WTC11 (cell line): ENCODE data around the gene TNP2. TPM values are rescaled to one million over a fixed set of nuclear protein-coding genes. Genes with fewer than 3 reads are reported as not detected.

ENCODE experiments used
- ATAC-seq: fragments of 200-7000 bp; cut with Tn5 transposase; 2 replicates; pipeline ENCODE4 v1.10.0; 2021; ENCODE audit warnings: mild to moderate bottlenecking, moderate library complexity
- CTCF ChIA-PET: fragments of 300-600 bp; sonication (Branson Sonifier 250); formaldehyde crosslinking; loops from one replicate; lab custom pipeline; 2021; ENCODE audit warnings: antibody characterized with exemption; lab: Charles Lee
- POLR2A ChIA-PET: fragments of 350-600 bp; sonication (Branson Sonifier 250); formaldehyde crosslinking; loops from one replicate; lab custom pipeline; 2021; ENCODE audit warnings: antibody characterized with exemption; lab: Charles Lee
- DNase-seq: peaks from one replicate; pipeline ENCODE4 v3.0.0; 2021; ENCODE audit warnings: low spot score
- H3K27ac Mint-ChIP-seq: 2 replicates; pipeline ENCODE4 v1.8.0; 2021; ENCODE audit warnings: mixed read lengths
- H3K27me3 Mint-ChIP-seq: 2 replicates; pipeline ENCODE4 v1.8.0; 2021; ENCODE audit warnings: low read depth, mild to moderate bottlenecking, moderate library complexity, mixed read lengths
- H3K36me3 Mint-ChIP-seq: 2 replicates; pipeline ENCODE4 v1.8.0; 2021; ENCODE audit warnings: mixed read lengths
- H3K4me1 Mint-ChIP-seq: 2 replicates; pipeline ENCODE4 v1.8.0; 2022; ENCODE audit warnings: mixed read lengths
- H3K4me3 Mint-ChIP-seq: 2 replicates; pipeline ENCODE4 v1.8.0; 2021; ENCODE audit warnings: mild to moderate bottlenecking, moderate library complexity, mixed read lengths
- H3K9me3 Mint-ChIP-seq: 2 replicates; pipeline ENCODE4 v1.8.0; 2021; ENCODE audit warnings: mixed read lengths
- FOXK1 ChIP-seq: sonication (generic); formaldehyde crosslinking; IDR thresholded peaks from 2 replicates; pipeline ENCODE4 v1.8.0; 2022; ENCODE audit warnings: mild to moderate bottlenecking, moderate library complexity, missing genetic modification reagents
- FOXP1 ChIP-seq: sonication (generic); formaldehyde crosslinking; IDR thresholded peaks from 2 replicates; pipeline ENCODE4 v1.8.0; 2022; ENCODE audit warnings: missing genetic modification reagents, mild to moderate bottlenecking, moderate library complexity, borderline replicate concordance
- GABPB1 ChIP-seq: sonication (generic); formaldehyde crosslinking; IDR thresholded peaks from 2 replicates; pipeline ENCODE4 v1.8.1; 2023; ENCODE audit warnings: mild to moderate bottlenecking, missing genetic modification reagents
- KAT7 ChIP-seq: sonication (generic); formaldehyde crosslinking; IDR thresholded peaks from 2 replicates; pipeline ENCODE4 v1.8.1; 2023; ENCODE audit warnings: missing genetic modification reagents, mild to moderate bottlenecking, borderline replicate concordance
- NFATC4 ChIP-seq: fragments of 250-450 bp; sonication (Bioruptor Pico); IDR thresholded peaks from 2 replicates; pipeline ENCODE4 v1.9.0; 2021; ENCODE audit warnings: mild to moderate bottlenecking
- NR1H2 ChIP-seq: sonication (generic); formaldehyde crosslinking; IDR thresholded peaks from 2 replicates; pipeline ENCODE4 v1.9.0; 2021; ENCODE audit warnings: mild to moderate bottlenecking, moderate library complexity, missing genetic modification reagents
- SMAD3 ChIP-seq: sonication (generic); formaldehyde crosslinking; IDR thresholded peaks from 2 replicates; pipeline ENCODE4 v1.8.0; 2022; ENCODE audit warnings: missing genetic modification reagents, mild to moderate bottlenecking, borderline replicate concordance
- SOX15 ChIP-seq: fragments of 250-450 bp; sonication (Bioruptor Pico); IDR thresholded peaks from 2 replicates; pipeline ENCODE4 v1.9.0; 2021; ENCODE audit warnings: mild to moderate bottlenecking
- ZNF121 ChIP-seq: sonication (generic); formaldehyde crosslinking; IDR thresholded peaks from 2 replicates; pipeline ENCODE4 v1.8.0; 2023; ENCODE audit warnings: missing genetic modification reagents
- total RNA-seq: library from RNA; stranded (reverse); gene quantifications from 3 replicates; pipeline ENCODE4 v1.2.3, GENCODE V29; 2021
- TF ChIP-seq, protein P1 (sequence below): sonication (generic); formaldehyde crosslinking; IDR thresholded peaks from 2 replicates; pipeline ENCODE4 v1.8.1; 2022; ENCODE audit warnings: low read depth, mild to moderate bottlenecking, moderate library complexity, missing genetic modification reagents, borderline replicate concordance
- TF ChIP-seq, protein P2 (sequence below): sonication (generic); formaldehyde crosslinking; IDR thresholded peaks from 2 replicates; pipeline ENCODE4 v1.8.1; 2023; ENCODE audit warnings: mild to moderate bottlenecking, missing genetic modification reagents, moderate library complexity
- TF ChIP-seq, protein P3 (sequence below): sonication (generic); formaldehyde crosslinking; conservative IDR thresholded peaks from 2 replicates; pipeline ENCODE4 v1.8.1; 2023; ENCODE audit warnings: mild to moderate bottlenecking, low read depth, missing genetic modification reagents, moderate library complexity
- TF ChIP-seq, protein P4 (sequence below): fragments of 250-450 bp; sonication (Bioruptor Pico); IDR thresholded peaks from 2 replicates; pipeline ENCODE4 v1.9.0; 2021; ENCODE audit warnings: mild to moderate bottlenecking

Gene TNP2
- total RNA-seq, 1 experiment from 2014 or later, result not detected

DNA sequence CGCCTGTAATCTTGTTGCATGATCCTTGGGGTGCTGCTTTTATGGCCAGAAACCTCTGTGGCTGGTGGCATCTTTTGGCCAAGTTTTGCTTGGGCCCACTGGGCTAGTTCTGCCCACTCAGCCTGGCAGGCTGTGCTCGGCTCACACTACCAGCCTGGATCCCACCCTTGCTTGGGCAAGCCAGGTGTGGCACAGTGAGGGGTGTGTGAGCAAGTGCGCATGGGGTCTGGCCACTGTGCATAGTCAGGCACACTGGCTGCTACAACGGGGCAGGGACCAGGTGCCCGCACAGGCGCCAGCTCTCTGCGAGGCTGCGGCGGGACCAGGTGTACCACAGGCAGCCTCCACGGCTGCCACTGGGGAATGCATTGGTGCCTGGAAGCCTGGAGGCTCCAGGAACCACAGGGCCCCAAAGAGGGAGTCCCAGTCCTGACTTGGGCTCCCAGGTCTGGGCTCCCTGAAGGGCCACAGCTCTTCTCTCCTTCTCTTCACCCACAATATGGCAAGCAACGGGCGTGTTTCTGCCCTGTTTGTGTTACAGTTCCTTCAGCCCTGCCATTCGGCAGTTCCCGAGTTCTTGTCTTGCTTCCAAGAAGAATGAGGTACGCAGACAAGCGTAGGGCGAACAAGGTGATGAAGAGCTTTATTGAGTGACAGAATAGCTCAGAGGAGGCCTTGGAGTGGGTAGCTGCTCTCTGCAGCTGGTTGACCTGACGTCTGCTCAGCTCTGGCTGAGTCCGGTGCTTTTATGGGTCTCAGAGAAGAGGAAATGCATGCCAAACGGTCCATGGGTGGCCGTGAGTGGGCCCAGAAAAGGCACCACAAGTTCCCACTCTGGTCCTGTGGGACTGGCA lies 38.7 kb upstream of the TNP2 start:
- TF ChIP-seq NFATC4 (CRISPR knock-in tag) (no peak), ZNF121 (CRISPR knock-in tag) (peak; percentile 56; the same call in 1 of the 2 replicates), FOXP1 (no peak), NR1H2 (CRISPR knock-in tag) (no peak)
- TF ChIP-seq, protein P1, sequence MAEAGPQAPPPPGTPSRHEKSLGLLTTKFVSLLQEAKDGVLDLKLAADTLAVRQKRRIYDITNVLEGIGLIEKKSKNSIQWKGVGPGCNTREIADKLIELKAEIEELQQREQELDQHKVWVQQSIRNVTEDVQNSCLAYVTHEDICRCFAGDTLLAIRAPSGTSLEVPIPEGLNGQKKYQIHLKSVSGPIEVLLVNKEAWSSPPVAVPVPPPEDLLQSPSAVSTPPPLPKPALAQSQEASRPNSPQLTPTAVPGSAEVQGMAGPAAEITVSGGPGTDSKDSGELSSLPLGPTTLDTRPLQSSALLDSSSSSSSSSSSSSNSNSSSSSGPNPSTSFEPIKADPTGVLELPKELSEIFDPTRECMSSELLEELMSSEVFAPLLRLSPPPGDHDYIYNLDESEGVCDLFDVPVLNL, result no peak
- TF ChIP-seq, protein P2, sequence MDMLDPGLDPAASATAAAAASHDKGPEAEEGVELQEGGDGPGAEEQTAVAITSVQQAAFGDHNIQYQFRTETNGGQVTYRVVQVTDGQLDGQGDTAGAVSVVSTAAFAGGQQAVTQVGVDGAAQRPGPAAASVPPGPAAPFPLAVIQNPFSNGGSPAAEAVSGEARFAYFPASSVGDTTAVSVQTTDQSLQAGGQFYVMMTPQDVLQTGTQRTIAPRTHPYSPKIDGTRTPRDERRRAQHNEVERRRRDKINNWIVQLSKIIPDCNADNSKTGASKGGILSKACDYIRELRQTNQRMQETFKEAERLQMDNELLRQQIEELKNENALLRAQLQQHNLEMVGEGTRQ (CRISPR knock-in tag), result no peak
- TF ChIP-seq, protein P3, sequence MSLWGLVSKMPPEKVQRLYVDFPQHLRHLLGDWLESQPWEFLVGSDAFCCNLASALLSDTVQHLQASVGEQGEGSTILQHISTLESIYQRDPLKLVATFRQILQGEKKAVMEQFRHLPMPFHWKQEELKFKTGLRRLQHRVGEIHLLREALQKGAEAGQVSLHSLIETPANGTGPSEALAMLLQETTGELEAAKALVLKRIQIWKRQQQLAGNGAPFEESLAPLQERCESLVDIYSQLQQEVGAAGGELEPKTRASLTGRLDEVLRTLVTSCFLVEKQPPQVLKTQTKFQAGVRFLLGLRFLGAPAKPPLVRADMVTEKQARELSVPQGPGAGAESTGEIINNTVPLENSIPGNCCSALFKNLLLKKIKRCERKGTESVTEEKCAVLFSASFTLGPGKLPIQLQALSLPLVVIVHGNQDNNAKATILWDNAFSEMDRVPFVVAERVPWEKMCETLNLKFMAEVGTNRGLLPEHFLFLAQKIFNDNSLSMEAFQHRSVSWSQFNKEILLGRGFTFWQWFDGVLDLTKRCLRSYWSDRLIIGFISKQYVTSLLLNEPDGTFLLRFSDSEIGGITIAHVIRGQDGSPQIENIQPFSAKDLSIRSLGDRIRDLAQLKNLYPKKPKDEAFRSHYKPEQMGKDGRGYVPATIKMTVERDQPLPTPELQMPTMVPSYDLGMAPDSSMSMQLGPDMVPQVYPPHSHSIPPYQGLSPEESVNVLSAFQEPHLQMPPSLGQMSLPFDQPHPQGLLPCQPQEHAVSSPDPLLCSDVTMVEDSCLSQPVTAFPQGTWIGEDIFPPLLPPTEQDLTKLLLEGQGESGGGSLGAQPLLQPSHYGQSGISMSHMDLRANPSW (CRISPR knock-in tag), result no peak
- TF ChIP-seq, all 79 proteins: peak for 1
- Mint-ChIP-seq H3K27me3 (no peaks in the 10 kb centered on the region), H3K4me3 (no peak overlapping the region), H3K27ac (peak overlapping the region; percentile 86; the same call in 1 of the 2 replicates), H3K36me3 (no peaks in the 10 kb centered on the region), H3K9me3 (peaks cover 4% of the 10 kb centered on the region; the same call in 1 of the 2 replicates), H3K4me1 (peaks cover 51% of the 10 kb centered on the region)
- ChIA-PET CTCF (interaction anchor here (0.6 to 2.4 kb wide), 6 partner anchors 10 to 64 kb away, joined by 3 to 13 read pairs (median 4); partner anchors contain the start of gene SOCS1), POLR2A (interaction anchor here (1.0 to 1.7 kb wide), 3 partner anchors 24 to 52 kb away, joined by 3 to 5 read pairs (median 3); partner anchors contain the start of gene SOCS1)
- no peak for ATAC-seq
- DNase-seq, result no peak

DNA sequence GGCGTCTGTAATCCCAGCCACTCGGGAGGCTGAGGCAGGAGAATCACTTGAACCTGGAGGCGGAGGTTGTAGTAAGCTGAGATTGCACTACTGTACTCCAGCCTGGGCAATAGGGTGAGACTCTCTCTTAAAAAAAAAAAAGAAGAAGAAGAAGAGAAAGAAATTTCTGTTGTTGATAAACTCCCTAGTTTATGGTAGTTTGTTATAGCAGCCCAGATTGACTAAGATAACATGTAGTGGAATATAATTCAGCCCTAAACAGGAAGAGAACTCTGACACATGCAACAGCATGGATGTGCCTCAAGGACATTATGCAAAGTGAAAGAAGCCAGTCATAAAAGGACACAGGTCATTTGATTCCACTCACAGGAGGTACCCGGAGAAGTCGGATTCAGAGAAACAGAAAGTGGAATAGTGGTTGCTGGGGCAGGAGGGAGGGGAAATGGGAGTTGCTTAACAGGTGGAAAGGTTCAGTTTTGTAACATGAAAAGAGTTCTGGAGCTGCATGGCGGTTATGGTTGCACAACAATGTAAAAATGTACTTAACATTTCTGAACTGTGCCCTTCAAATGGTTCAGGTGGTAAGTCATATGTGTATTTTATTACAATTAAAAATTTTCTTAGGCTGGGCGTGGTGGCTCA lies 38.0 kb upstream of the TNP2 start:
- Mint-ChIP-seq H3K9me3 (peaks cover 4% of the 10 kb centered on the region; the same call in 1 of the 2 replicates), H3K36me3 (no peaks in the 10 kb centered on the region), H3K27me3 (no peaks in the 10 kb centered on the region), H3K27ac (peak overlapping the region; percentile 82), H3K4me3 (no peak overlapping the region), H3K4me1 (peaks cover 45% of the 10 kb centered on the region)
- ATAC-seq (no peak), DNase-seq (no peak)
- ChIA-PET CTCF (interaction anchor here (0.8 to 2.4 kb wide), 3 partner anchors 9 to 64 kb away, joined by 4 to 13 read pairs (median 5); partner anchors contain the start of gene SOCS1), POLR2A (no interaction called here)
- TF ChIP-seq GABPB1 (CRISPR knock-in tag) (0 out of 2 replicates have a peak, but pooled peaks have one; percentile 34), FOXK1 (CRISPR knock-in tag) (no peak)

DNA sequence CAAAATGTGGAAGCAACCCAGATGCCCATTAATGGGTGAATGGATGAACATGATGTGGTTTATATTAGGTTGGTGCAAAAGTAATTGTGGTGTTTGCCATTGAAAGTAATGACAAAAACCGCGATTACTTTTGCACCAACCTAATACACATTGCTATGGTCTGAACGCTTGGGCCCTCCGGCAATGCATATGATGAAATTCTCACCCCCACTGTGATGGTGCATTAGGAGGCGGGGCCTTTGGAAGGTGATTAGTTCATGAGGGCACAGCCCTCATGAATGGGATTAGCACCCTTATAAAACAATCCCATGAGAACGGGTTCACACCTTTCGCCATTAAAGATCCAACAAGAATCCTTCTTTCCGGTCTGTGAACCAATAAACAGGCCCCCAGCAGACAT lies 37.3 kb upstream of the TNP2 start:
- DNase-seq (no peak), ATAC-seq (no peak)
- ChIA-PET POLR2A (no interaction called here), CTCF (no interaction called here)
- H3K36me3 Mint-ChIP-seq, result no peaks in the 10 kb centered on the region
- H3K27me3 Mint-ChIP-seq, result no peaks in the 10 kb centered on the region
- H3K9me3 Mint-ChIP-seq, result peaks cover 4% of the 10 kb centered on the region; the same call in 1 of the 2 replicates
- TF ChIP-seq, protein P4, sequence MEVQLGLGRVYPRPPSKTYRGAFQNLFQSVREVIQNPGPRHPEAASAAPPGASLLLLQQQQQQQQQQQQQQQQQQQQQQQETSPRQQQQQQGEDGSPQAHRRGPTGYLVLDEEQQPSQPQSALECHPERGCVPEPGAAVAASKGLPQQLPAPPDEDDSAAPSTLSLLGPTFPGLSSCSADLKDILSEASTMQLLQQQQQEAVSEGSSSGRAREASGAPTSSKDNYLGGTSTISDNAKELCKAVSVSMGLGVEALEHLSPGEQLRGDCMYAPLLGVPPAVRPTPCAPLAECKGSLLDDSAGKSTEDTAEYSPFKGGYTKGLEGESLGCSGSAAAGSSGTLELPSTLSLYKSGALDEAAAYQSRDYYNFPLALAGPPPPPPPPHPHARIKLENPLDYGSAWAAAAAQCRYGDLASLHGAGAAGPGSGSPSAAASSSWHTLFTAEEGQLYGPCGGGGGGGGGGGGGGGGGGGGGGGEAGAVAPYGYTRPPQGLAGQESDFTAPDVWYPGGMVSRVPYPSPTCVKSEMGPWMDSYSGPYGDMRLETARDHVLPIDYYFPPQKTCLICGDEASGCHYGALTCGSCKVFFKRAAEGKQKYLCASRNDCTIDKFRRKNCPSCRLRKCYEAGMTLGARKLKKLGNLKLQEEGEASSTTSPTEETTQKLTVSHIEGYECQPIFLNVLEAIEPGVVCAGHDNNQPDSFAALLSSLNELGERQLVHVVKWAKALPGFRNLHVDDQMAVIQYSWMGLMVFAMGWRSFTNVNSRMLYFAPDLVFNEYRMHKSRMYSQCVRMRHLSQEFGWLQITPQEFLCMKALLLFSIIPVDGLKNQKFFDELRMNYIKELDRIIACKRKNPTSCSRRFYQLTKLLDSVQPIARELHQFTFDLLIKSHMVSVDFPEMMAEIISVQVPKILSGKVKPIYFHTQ, result no peak
- no peak for TF ChIP-seq NR1H2 (CRISPR knock-in tag)
- TF ChIP-seq GABPB1 (CRISPR knock-in tag), result no peak
- TF ChIP-seq, protein P2 (CRISPR knock-in tag), result no peak
- TF ChIP-seq KAT7 (CRISPR knock-in tag), result no peak
- no peak for TF ChIP-seq SMAD3
- no peak for TF ChIP-seq SOX15 (CRISPR knock-in tag)
- no peak overlapping the region for H3K4me3 Mint-ChIP-seq
- H3K4me1 Mint-ChIP-seq, result peaks cover 45% of the 10 kb centered on the region
- 0 out of 2 replicates have a peak overlapping the region, but pooled peaks have one; percentile 20 for H3K27ac Mint-ChIP-seq
